ENCODE results near the gene CYBA.

DNA sequence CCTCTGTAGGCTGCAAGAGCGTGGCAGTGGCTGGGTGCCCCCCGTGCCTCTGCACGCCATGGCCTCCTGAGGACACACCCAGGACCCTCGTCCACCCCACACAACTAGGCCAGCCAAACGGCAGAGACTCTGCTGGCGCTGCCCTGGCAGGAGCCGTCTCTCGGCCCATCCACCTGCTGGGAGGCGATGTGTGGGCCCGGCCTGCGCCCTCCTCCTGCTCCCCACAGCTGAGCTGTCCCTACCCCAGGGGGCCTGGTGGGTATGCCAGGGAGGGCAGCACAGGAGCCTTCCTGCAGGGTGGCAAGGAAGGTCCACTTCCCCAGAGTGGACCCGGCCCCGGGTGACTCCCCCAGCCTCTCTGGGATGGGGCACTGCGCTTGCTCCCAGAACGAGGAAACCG, 48.3 kb upstream of the CYBA start:
- TF ChIP-seq, protein P1, sequence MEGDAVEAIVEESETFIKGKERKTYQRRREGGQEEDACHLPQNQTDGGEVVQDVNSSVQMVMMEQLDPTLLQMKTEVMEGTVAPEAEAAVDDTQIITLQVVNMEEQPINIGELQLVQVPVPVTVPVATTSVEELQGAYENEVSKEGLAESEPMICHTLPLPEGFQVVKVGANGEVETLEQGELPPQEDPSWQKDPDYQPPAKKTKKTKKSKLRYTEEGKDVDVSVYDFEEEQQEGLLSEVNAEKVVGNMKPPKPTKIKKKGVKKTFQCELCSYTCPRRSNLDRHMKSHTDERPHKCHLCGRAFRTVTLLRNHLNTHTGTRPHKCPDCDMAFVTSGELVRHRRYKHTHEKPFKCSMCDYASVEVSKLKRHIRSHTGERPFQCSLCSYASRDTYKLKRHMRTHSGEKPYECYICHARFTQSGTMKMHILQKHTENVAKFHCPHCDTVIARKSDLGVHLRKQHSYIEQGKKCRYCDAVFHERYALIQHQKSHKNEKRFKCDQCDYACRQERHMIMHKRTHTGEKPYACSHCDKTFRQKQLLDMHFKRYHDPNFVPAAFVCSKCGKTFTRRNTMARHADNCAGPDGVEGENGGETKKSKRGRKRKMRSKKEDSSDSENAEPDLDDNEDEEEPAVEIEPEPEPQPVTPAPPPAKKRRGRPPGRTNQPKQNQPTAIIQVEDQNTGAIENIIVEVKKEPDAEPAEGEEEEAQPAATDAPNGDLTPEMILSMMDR (IDR thresholded peaks at IDR 0.05), result no peak
- no peak for TF ChIP-seq POLR2A (IDR thresholded peaks at IDR 0.05)

Data from uterus (tissue), 2 donors.